Keratinocyte (primary cell): ENCODE results near the gene HOXB8. TPM values are rescaled to one million over a fixed set of nuclear protein-coding genes. Genes with fewer than 3 reads are reported as not detected.

Source experiments
- DNase-seq: peaks from one replicate; pipeline ENCODE4 v3.0.0-alpha.2; 2011; ENCODE audit warnings: low read depth, missing footprints, low spot score
- FAIRE-seq: peaks from 2 replicates; lab custom pipeline; 2011; peaks lifted over from hg19 to GRCh38; lab: Jason Lieb, UNC
- H2AFZ ChIP-seq: 2 replicates; pipeline ENCODE4 v1.6.0; 2012; ENCODE audit warnings: low read length, control low read depth, inconsistent platforms; ENCODE audit not compliant: control insufficient read depth
- H3K27ac ChIP-seq: 2 replicates; pipeline ENCODE4 v1.5.1; 2011; ENCODE audit warnings: low read length; ENCODE audit not compliant: control insufficient read depth, insufficient read depth
- H3K27me3 ChIP-seq: 3 replicates; pipeline ENCODE4 v1.6.0; 2011; ENCODE audit warnings: low read length; ENCODE audit not compliant: control insufficient read depth, insufficient read depth; ENCODE audit errors: extremely low read depth
- H3K36me3 ChIP-seq, 2 experiments: 2 replicates in 1 of 2; 3 replicates in 1 of 2; pipeline ENCODE4 v1.5.1; 2011; ENCODE audit warnings: low read length in 2 of 2, mild to moderate bottlenecking in 1 of 2; ENCODE audit not compliant: control insufficient read depth in 2 of 2, insufficient read depth in 2 of 2; ENCODE audit errors: extremely low read depth in 1 of 2
- H3K4me1 ChIP-seq: 3 replicates; pipeline ENCODE4 v1.5.1; 2011; ENCODE audit warnings: low read length; ENCODE audit not compliant: control insufficient read depth, insufficient read depth; ENCODE audit errors: extremely low read depth
- H3K4me2 ChIP-seq: 3 replicates; pipeline ENCODE4 v1.6.0; 2011; ENCODE audit warnings: low read depth, low read length; ENCODE audit not compliant: control insufficient read depth, insufficient read depth; ENCODE audit errors: extremely low read depth
- H3K4me3 ChIP-seq, 3 experiments: fragments of 200-600 bp in 1 of 3; sonication (generic) in 1 of 3; 2 replicates in 2 of 3; 3 replicates in 1 of 3; pipeline ENCODE4 v1.5.1; 2011 to 2016; ENCODE audit warnings: low read length in 3 of 3, mild to moderate bottlenecking in 3 of 3, control low read depth in 2 of 3, inconsistent platforms in 1 of 3, low read depth in 1 of 3, mixed read lengths in 1 of 3, mixed run types in 1 of 3, moderate library complexity in 1 of 3; ENCODE audit not compliant: control insufficient read depth in 2 of 3, insufficient read depth in 2 of 3; ENCODE audit errors: extremely low read depth in 1 of 3
- H3K79me2 ChIP-seq: 2 replicates; pipeline ENCODE4 v1.6.0; 2012; ENCODE audit warnings: low read length; ENCODE audit not compliant: control insufficient read depth, insufficient read depth
- H3K9ac ChIP-seq: 3 replicates; pipeline ENCODE4 v1.6.0; 2011; ENCODE audit warnings: low read length; ENCODE audit not compliant: control insufficient read depth, insufficient read depth; ENCODE audit errors: extremely low read depth
- H3K9me1 ChIP-seq: 3 replicates; pipeline ENCODE4 v1.6.0; 2011; ENCODE audit warnings: low read length; ENCODE audit not compliant: control insufficient read depth, insufficient read depth; ENCODE audit errors: extremely low read depth
- H3K9me3 ChIP-seq: 2 replicates; pipeline ENCODE4 v1.5.1; 2012; ENCODE audit warnings: low read depth, low read length; ENCODE audit not compliant: control insufficient read depth
- H4K20me1 ChIP-seq: 3 replicates; pipeline ENCODE4 v1.6.0; 2011; ENCODE audit warnings: low read length; ENCODE audit not compliant: control insufficient read depth, insufficient read depth; ENCODE audit errors: extremely low read depth
- CTCF ChIP-seq, 3 experiments: IDR thresholded peaks in 1 of 3; conservative IDR thresholded peaks in 1 of 3; optimal IDR thresholded peaks in 1 of 3; 2 replicates in 2 of 3; 3 replicates in 1 of 3; pipeline versions ENCODE3 to v1.5.1; 2011; ENCODE audit warnings: low read length in 3 of 3, mild to moderate bottlenecking in 3 of 3, moderate library complexity in 2 of 3, control low read depth in 1 of 3, inconsistent platforms in 1 of 3; ENCODE audit not compliant: insufficient read depth in 2 of 3; ENCODE audit errors: extremely low read depth in 1 of 3
- EZH2 ChIP-seq: IDR thresholded peaks from one replicate; pipeline ENCODE4 v1.6.1; 2012; ENCODE audit warnings: inconsistent platforms, mild to moderate bottlenecking, low read length, moderate library complexity
- dilution Hi-C: fragments of 300-500 bp; cut with MboI; formaldehyde crosslinking; loops from one replicate; pipeline ENCODE4 v1.7.0; 2020; ENCODE audit warnings: low sequenced_read_pairs; ENCODE audit not compliant: extremely low pct_ligation_motif_present
- polyA plus RNA-seq, 5 experiments: library from polyadenylated mRNA; depleted of rRNA in 3 of 5; stranded (reverse) in 3 of 5; stranded (forward) in 1 of 5; unstranded in 1 of 5; fragments of >200 nt; gene quantifications; 1 replicate in 1 of 5; 2 replicates in 3 of 5; 3 replicates in 1 of 5; pipeline versions ENCODE4 v1.2.1 to v1.2.3, GENCODE V29; 2011 to 2012; ENCODE audit warnings: missing spikeins in 2 of 5, low read depth in 1 of 5, low replicate concordance in 1 of 5

The HOXB8 gene
- polyA plus RNA-seq, 1 donor (not counting 4 experiments of a cell fraction or from before 2014, with no cell fraction given), result not detected

GRCh38 chr17:48625495-48626244, 10.6 kb upstream of the HOXB8 start:
- no peak for FAIRE-seq

GRCh38 chr17:48624544-48625494, 9.7 kb upstream of the HOXB8 start:
- FAIRE-seq, result no peak
- peaks cover 3% of the 10 kb centered on the region for H3K4me1 ChIP-seq
- no peak for DNase-seq
- H3K4me3 ChIP-seq, result peak overlapping the region; percentile 17 to 52 (median 26)
- peaks cover 100% of the 10 kb centered on the region for H3K27me3 ChIP-seq
- H4K20me1 ChIP-seq, result no peaks in the 10 kb centered on the region
- no peak for TF ChIP-seq CTCF (optimal IDR thresholded peaks at IDR 0.05 in 1 of 3, IDR thresholded peaks at IDR 0.05 in 1 of 3, conservative IDR thresholded peaks at IDR 0.05 in 1 of 3; ENCODE audit: extremely low read depth in 1 of 3, insufficient read depth in 2 of 3, low read length in 3 of 3)
- no peak for TF ChIP-seq EZH2
- no peaks in the 10 kb centered on the region for H3K36me3 ChIP-seq
- H3K9me1 ChIP-seq, result no peaks in the 10 kb centered on the region
- no peaks in the 10 kb centered on the region for H3K79me2 ChIP-seq
- no peak overlapping the region for H3K9ac ChIP-seq
- dilution Hi-C loops, result no loop called here
- peak overlapping the region; percentile 67 for H3K4me2 ChIP-seq
- no peak overlapping the region for H3K27ac ChIP-seq
- H2AFZ ChIP-seq, result no peak overlapping the region
- no peaks in the 10 kb centered on the region for H3K9me3 ChIP-seq

More at GRCh38 chr17:48625495-48626244, 10.6 kb upstream of the HOXB8 start:
- peak overlapping the region; percentile 67 for H3K4me2 ChIP-seq
- peaks cover 100% of the 10 kb centered on the region for H3K27me3 ChIP-seq
- TF ChIP-seq EZH2, result peak; percentile 85
- TF ChIP-seq CTCF (optimal IDR thresholded peaks at IDR 0.05 in 1 of 3, IDR thresholded peaks at IDR 0.05 in 1 of 3, conservative IDR thresholded peaks at IDR 0.05 in 1 of 3; ENCODE audit: extremely low read depth in 1 of 3, insufficient read depth in 2 of 3, low read length in 3 of 3), result no peak
- no peaks in the 10 kb centered on the region for H3K36me3 ChIP-seq
- no peak overlapping the region for H3K9ac ChIP-seq
- no peak for DNase-seq
- H3K9me3 ChIP-seq, result no peaks in the 10 kb centered on the region
- no peaks in the 10 kb centered on the region for H3K79me2 ChIP-seq
- dilution Hi-C loops, result no loop called here
- no peak overlapping the region for H3K27ac ChIP-seq
- H2AFZ ChIP-seq, result no peak overlapping the region
- H3K9me1 ChIP-seq, result no peaks in the 10 kb centered on the region
- no peaks in the 10 kb centered on the region for H4K20me1 ChIP-seq
- peaks cover 3% of the 10 kb centered on the region for H3K4me1 ChIP-seq
- H3K4me3 ChIP-seq, result peak overlapping the region; percentile 26 to 54 (median 52)
